Islet precursor cell (in vitro differentiated cells): Measurements from ENCODE around the gene NDRG4.

Experiments used
- DNase-seq: peaks from one replicate; pipeline ENCODE4 v3.0.0-alpha.2; 2018

NDRG4 gene

GRCh38 chr16:58551496-58551895 lies 51.6 kb downstream of the NDRG4 start:
- no peak for DNase-seq

GRCh38 chr16:58556678-58557077 lies 56.7 kb downstream of the NDRG4 start:
- DNase-seq, result no peak
